NOMO-1 treated with DMSO at 0.1 percent for 48 hours (cell line): ENCODE measurements around the gene LAMA3.
A peak's percentile ranks its signal among the peaks of the same experiment; 100 is the strongest.

Source experiments
- DNase-seq: peaks from one replicate; lab custom pipeline; 2025; ENCODE audit not compliant: unreplicated experiment; lab: John Stamatoyannopoulos, UW

LAMA3 gene

GRCh38 chr18:23930002-23930401 lies 240.7 kb downstream of the LAMA3 start:
- no peak for DNase-seq

GRCh38 chr18:23932385-23933067 lies 243.3 kb downstream of the LAMA3 start:
- DNase-seq, result no peak

GRCh38 chr18:23933407-23933806 lies 244.2 kb downstream of the LAMA3 start:
- DNase-seq, result no peak

GRCh38 chr18:23934252-23934651 lies 245.0 kb downstream of the LAMA3 start:
- no peak for DNase-seq

- no peak for DNase-seq
Measured at GRCh38 chr18:23934863-23935262, 245.6 kb downstream of the LAMA3 start.

GRCh38 chr18:23935804-23936203 lies 246.6 kb downstream of the LAMA3 start:
- no peak for DNase-seq

- no peak for DNase-seq
Measured at GRCh38 chr18:23936381-23936958, 247.2 kb downstream of the LAMA3 start.

- DNase-seq, result no peak
Measured at GRCh38 chr18:23938043-23938756, 248.9 kb downstream of the LAMA3 start.

GRCh38 chr18:23938901-23939341 lies 249.7 kb downstream of the LAMA3 start:
- DNase-seq, result no peak

GRCh38 chr18:23939366-23939765 lies 250.1 kb downstream of the LAMA3 start:
- DNase-seq, result no peak

GRCh38 chr18:23939896-23940295 lies 250.6 kb downstream of the LAMA3 start:
- no peak for DNase-seq

- no peak for DNase-seq
Measured at GRCh38 chr18:23941791-23942190, 252.5 kb downstream of the LAMA3 start.

- no peak for DNase-seq
Measured at GRCh38 chr18:23943104-23943503, 253.9 kb downstream of the LAMA3 start.

GRCh38 chr18:23943903-23944624 lies 254.8 kb downstream of the LAMA3 start:
- DNase-seq, result no peak

GRCh38 chr18:23945416-23946079 lies 256.3 kb downstream of the LAMA3 start:
- peak; percentile 50 for DNase-seq

GRCh38 chr18:23949863-23950262 lies 260.6 kb downstream of the LAMA3 start:
- DNase-seq, result no peak

- DNase-seq, result no peak
Measured at GRCh38 chr18:23950644-23951043, 261.4 kb downstream of the LAMA3 start.

GRCh38 chr18:23951206-23951605 lies 262.0 kb downstream of the LAMA3 start:
- DNase-seq, result no peak

GRCh38 chr18:23953984-23954383 lies 264.7 kb downstream of the LAMA3 start:
- DNase-seq, result no peak

GRCh38 chr18:23956483-23956882 lies 267.2 kb downstream of the LAMA3 start:
- no peak for DNase-seq

- no peak for DNase-seq
Measured at GRCh38 chr18:23958036-23958435, 268.8 kb downstream of the LAMA3 start.
